Ishikawa (cell line): ENCODE data around the gene CD207.

ENCODE experiments used
- CEBPB ChIP-seq: IDR thresholded peaks from 2 replicates; pipeline ENCODE4 v1.6.1; 2012
- CREB1 ChIP-seq: IDR thresholded peaks from 2 replicates; pipeline ENCODE4 v1.6.1; 2012; ENCODE audit warnings: low read depth
- EGR1 ChIP-seq: IDR thresholded peaks from 2 replicates; pipeline ENCODE4 v1.6.1; 2012
- EP300 ChIP-seq: IDR thresholded peaks from 2 replicates; pipeline ENCODE4 v1.6.1; 2012; ENCODE audit warnings: borderline replicate concordance
- FOXM1 ChIP-seq: IDR thresholded peaks from 2 replicates; pipeline ENCODE4 v1.6.1; 2012; ENCODE audit warnings: low read depth, borderline replicate concordance
- NFIC ChIP-seq: IDR thresholded peaks from 2 replicates; pipeline ENCODE4 v1.6.1; 2012
- RAD21 ChIP-seq: IDR thresholded peaks from 2 replicates; pipeline ENCODE4 v1.6.1; 2012; ENCODE audit warnings: low read depth
- TAF1 ChIP-seq: IDR thresholded peaks from 2 replicates; pipeline ENCODE4 v1.6.1; 2012; ENCODE audit warnings: low read depth, mild to moderate bottlenecking
- TCF12 ChIP-seq: IDR thresholded peaks from 2 replicates; pipeline ENCODE4 v1.6.1; 2012; ENCODE audit warnings: low read depth
- TEAD4 ChIP-seq: IDR thresholded peaks from 2 replicates; pipeline ENCODE4 v1.6.1; 2012
- YY1 ChIP-seq: IDR thresholded peaks from 2 replicates; pipeline ENCODE4 v1.6.1; 2012; ENCODE audit warnings: low read depth
- ZBTB7A ChIP-seq: IDR thresholded peaks from 2 replicates; pipeline ENCODE4 v1.6.1; 2012; ENCODE audit warnings: low read depth
- TF ChIP-seq, protein P1 (sequence below): IDR thresholded peaks from 2 replicates; pipeline ENCODE4 v1.6.1; 2012
- TF ChIP-seq, protein P2 (sequence below): IDR thresholded peaks from 2 replicates; pipeline ENCODE4 v1.6.1; 2012
- TF ChIP-seq, protein P3 (sequence below): IDR thresholded peaks from 2 replicates; pipeline ENCODE4 v1.6.1; 2012; ENCODE audit warnings: low read depth, mild to moderate bottlenecking

CD207 gene

DNA sequence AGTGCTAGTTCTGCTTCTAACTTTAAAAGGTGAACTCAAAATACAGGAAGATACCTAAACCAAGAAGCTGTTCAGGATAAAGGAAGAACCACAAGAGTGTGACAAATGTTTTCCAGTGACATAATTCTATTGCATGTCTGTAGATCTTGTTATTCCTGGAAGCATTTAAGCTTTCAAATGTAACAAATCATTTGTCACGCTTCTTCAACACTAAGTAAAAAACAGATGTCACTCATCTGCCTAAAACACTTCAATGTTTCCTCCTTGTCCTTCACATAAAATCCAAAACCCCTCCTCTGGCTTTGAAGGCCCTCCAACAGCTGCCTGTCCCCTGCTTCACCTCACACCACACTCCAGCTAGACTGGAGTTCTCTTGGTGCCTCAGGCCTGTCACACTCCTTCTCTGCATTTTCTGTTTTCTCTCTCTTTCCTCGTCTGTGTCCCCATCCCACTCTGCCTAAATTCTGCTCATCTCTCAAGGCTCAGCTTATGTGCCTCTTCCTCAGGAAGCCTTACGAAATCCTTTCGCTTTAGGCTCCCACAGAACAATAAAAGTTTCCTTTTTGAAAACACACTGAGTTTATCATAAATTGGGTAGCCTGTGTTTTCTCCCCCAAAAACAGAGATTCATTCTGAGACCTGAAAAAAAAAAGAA lies 8.8 kb downstream of the CD207 start:
- TF ChIP-seq EP300 (no peak), TCF12 (no peak), TAF1 (no peak), FOXM1 (no peak), CREB1 (no peak), NFIC (no peak), CEBPB (no peak), TEAD4 (no peak), EGR1 (no peak), RAD21 (no peak), YY1 (no peak), ZBTB7A (no peak)
- TF ChIP-seq, protein P1, sequence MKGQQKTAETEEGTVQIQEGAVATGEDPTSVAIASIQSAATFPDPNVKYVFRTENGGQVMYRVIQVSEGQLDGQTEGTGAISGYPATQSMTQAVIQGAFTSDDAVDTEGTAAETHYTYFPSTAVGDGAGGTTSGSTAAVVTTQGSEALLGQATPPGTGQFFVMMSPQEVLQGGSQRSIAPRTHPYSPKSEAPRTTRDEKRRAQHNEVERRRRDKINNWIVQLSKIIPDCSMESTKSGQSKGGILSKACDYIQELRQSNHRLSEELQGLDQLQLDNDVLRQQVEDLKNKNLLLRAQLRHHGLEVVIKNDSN, result no peak
- TF ChIP-seq, protein P2, sequence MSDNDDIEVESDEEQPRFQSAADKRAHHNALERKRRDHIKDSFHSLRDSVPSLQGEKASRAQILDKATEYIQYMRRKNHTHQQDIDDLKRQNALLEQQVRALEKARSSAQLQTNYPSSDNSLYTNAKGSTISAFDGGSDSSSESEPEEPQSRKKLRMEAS, result no peak
- TF ChIP-seq, protein P3, sequence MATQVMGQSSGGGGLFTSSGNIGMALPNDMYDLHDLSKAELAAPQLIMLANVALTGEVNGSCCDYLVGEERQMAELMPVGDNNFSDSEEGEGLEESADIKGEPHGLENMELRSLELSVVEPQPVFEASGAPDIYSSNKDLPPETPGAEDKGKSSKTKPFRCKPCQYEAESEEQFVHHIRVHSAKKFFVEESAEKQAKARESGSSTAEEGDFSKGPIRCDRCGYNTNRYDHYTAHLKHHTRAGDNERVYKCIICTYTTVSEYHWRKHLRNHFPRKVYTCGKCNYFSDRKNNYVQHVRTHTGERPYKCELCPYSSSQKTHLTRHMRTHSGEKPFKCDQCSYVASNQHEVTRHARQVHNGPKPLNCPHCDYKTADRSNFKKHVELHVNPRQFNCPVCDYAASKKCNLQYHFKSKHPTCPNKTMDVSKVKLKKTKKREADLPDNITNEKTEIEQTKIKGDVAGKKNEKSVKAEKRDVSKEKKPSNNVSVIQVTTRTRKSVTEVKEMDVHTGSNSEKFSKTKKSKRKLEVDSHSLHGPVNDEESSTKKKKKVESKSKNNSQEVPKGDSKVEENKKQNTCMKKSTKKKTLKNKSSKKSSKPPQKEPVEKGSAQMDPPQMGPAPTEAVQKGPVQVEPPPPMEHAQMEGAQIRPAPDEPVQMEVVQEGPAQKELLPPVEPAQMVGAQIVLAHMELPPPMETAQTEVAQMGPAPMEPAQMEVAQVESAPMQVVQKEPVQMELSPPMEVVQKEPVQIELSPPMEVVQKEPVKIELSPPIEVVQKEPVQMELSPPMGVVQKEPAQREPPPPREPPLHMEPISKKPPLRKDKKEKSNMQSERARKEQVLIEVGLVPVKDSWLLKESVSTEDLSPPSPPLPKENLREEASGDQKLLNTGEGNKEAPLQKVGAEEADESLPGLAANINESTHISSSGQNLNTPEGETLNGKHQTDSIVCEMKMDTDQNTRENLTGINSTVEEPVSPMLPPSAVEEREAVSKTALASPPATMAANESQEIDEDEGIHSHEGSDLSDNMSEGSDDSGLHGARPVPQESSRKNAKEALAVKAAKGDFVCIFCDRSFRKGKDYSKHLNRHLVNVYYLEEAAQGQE, result no peak

DNA sequence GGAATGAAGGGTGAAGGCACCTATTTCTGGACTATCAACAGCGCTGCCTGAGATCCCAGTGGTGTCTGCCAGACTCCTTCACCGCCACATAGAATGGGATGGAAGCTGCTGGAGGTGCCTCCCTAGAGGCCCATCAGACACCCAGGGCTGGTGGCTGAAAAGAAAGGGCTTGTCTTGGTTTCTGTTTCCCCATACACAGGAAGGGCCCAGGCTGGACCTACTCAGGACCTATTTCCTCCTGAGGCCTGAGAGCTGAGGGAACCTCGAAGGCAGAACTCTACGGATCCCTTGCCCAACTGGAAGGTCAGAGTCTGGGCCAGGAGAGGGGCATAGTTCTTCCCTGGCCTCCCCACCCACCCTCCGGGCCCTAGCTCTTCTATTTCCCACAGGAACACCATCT lies 12.4 kb downstream of the CD207 start:
- TF ChIP-seq RAD21, result no peak
- TF ChIP-seq TAF1, result no peak
- no peak for TF ChIP-seq YY1

DNA sequence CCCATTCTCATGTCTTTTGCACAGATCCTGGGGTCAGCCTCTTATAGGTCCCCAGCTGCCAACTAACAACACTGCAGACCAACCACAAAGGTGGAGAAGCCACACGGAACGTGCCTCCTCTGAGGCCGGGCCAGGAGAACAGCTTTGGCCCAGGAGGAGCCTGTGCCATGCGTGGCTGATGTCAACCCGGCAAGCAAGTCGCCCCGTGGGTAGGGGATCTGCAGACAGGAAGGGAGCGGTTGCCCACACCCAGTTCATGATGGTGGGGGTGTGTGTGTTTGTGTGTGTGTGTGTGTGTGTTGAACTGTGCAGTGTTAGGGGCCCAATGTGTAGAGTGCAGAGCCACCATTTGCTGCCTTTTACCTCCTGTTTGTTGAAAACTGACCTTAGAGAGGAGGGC lies 12.8 kb downstream of the CD207 start:
- no peak for TF ChIP-seq RAD21
- TF ChIP-seq TCF12, result no peak
- no peak for TF ChIP-seq ZBTB7A
- TF ChIP-seq TAF1, result no peak
- no peak for TF ChIP-seq YY1
- no peak for TF ChIP-seq TEAD4
- no peak for TF ChIP-seq CEBPB
- TF ChIP-seq, protein P3, result no peak
- TF ChIP-seq FOXM1, result no peak
- no peak for TF ChIP-seq CREB1
- TF ChIP-seq, protein P2, result no peak
- TF ChIP-seq, protein P1, result no peak
- no peak for TF ChIP-seq EP300
- no peak for TF ChIP-seq NFIC
- TF ChIP-seq EGR1, result no peak

DNA sequence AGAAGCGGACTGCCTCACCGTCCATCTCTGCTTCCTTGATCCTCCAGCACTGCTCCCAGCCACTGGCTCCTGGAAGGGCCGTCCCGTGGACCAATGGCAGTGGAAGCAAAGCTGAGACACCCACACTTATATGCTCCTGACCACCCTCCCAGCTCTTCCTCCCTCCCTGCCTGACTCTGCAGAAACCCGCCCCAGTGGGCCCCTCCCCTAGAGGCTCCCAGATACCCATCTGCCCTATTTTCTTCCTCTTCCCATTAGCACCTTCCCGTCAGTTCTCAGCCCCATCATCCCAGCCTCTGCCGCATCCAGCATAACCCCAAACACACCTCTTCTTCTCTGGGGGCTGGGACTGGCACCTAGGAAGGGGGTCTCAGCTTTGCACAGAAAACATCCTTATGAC lies 15.1 kb downstream of the CD207 start, which contains the start of gene CLEC4F:
Gene CLEC4F, minus strand, starts transcription at position 101 of the 400 bp plus-strand sequence. Its CDS starts 76 bp downstream, at position 25.
- TF ChIP-seq YY1 (no peak), EP300 (no peak), TEAD4 (no peak), TAF1 (no peak), CEBPB (no peak), CREB1 (no peak), NFIC (no peak), ZBTB7A (no peak), EGR1 (no peak), FOXM1 (no peak), RAD21 (no peak)
- TF ChIP-seq, protein P3, result no peak
- TF ChIP-seq, protein P1, result no peak
- TF ChIP-seq, protein P2, result no peak
